ENCODE results near the gene RAB20.

The RAB20 gene

GRCh38 chr13:110518571-110518970, 43.0 kb downstream of the RAB20 start:
- Mint-ChIP-seq H3K27ac (no peak overlapping the region), H3K9me3 (no peaks in the 10 kb centered on the region), H3K27me3 (ENCODE audit: low read depth, poor library complexity) (peaks cover 16% of the 10 kb centered on the region), H3K4me3 (no peak overlapping the region), H3K4me1 (peaks cover 20% of the 10 kb centered on the region), H3K36me3 (ENCODE audit: low read depth) (peaks cover 20% of the 10 kb centered on the region)
- no peak for DNase-seq
- no peak for TF ChIP-seq CTCF (IDR thresholded peaks at IDR 0.05)

- Mint-ChIP-seq H3K36me3 (ENCODE audit: low read depth) (peaks cover 24% of the 10 kb centered on the region), H3K4me1 (peaks cover 19% of the 10 kb centered on the region), H3K9me3 (no peaks in the 10 kb centered on the region), H3K4me3 (no peak overlapping the region), H3K27me3 (ENCODE audit: low read depth, poor library complexity) (peaks cover 13% of the 10 kb centered on the region), H3K27ac (no peak overlapping the region)
- no peak for DNase-seq
- TF ChIP-seq CTCF (IDR thresholded peaks at IDR 0.05), result no peak
Measured at GRCh38 chr13:110518226-110518525, 43.3 kb downstream of the RAB20 start.

- no peak for TF ChIP-seq CTCF (IDR thresholded peaks at IDR 0.05)
- H3K27ac Mint-ChIP-seq, result no peak overlapping the region
Measured at GRCh38 chr13:110517505-110518225, 43.9 kb downstream of the RAB20 start.

GRCh38 chr13:110516500-110516899, 45.0 kb downstream of the RAB20 start:
- no peak for TF ChIP-seq CTCF (IDR thresholded peaks at IDR 0.05)
- H3K4me1 Mint-ChIP-seq, result peaks cover 11% of the 10 kb centered on the region

More at GRCh38 chr13:110517505-110518225, 43.9 kb downstream of the RAB20 start:
- Mint-ChIP-seq H3K4me3 (no peak overlapping the region), H3K27me3 (ENCODE audit: low read depth, poor library complexity) (peaks cover 13% of the 10 kb centered on the region), H3K4me1 (peaks cover 14% of the 10 kb centered on the region), H3K9me3 (no peaks in the 10 kb centered on the region), H3K36me3 (ENCODE audit: low read depth) (peaks cover 29% of the 10 kb centered on the region)
- no peak for DNase-seq

GRCh38 chr13:110512198-110512740, 49.3 kb downstream of the RAB20 start:
- Mint-ChIP-seq H3K9me3 (no peaks in the 10 kb centered on the region), H3K27ac (no peak overlapping the region), H3K27me3 (ENCODE audit: low read depth, poor library complexity) (peaks cover 10% of the 10 kb centered on the region), H3K4me3 (no peak overlapping the region), H3K4me1 (peaks cover 20% of the 10 kb centered on the region), H3K36me3 (ENCODE audit: low read depth) (peaks cover 59% of the 10 kb centered on the region)
- no peak for TF ChIP-seq CTCF (IDR thresholded peaks at IDR 0.05)
- no peak for DNase-seq

More at GRCh38 chr13:110516500-110516899, 45.0 kb downstream of the RAB20 start:
- H3K27me3 Mint-ChIP-seq (ENCODE audit: low read depth, poor library complexity), result peaks cover 13% of the 10 kb centered on the region
- no peaks in the 10 kb centered on the region for H3K9me3 Mint-ChIP-seq
- DNase-seq, result no peak
- no peak overlapping the region for H3K4me3 Mint-ChIP-seq
- no peak overlapping the region for H3K27ac Mint-ChIP-seq
- peaks cover 35% of the 10 kb centered on the region for H3K36me3 Mint-ChIP-seq (ENCODE audit: low read depth)

All from nephron progenitor cell (in vitro differentiated cells).